Endothelial cell (in vitro differentiated cells): ENCODE results near the gene SKI. TPM values are rescaled to one million over a fixed set of nuclear protein-coding genes. Genes with fewer than 3 reads are reported as not detected.
A peak's percentile ranks its signal among the peaks of the same experiment; 100 is the strongest.

ENCODE experiments used
- DNase-seq: peaks from one replicate; pipeline ENCODE4 v3.0.0; 2021; ENCODE audit warnings: low spot score
- H3K27ac Mint-ChIP-seq: one replicate; pipeline ENCODE4 v1.8.0; 2021; ENCODE audit warnings: mixed read lengths, inconsistent platforms; ENCODE audit not compliant: unreplicated experiment
- H3K27me3 Mint-ChIP-seq: one replicate; pipeline ENCODE4 v1.8.0; 2021; ENCODE audit warnings: mild to moderate bottlenecking, moderate library complexity, mixed read lengths, inconsistent platforms; ENCODE audit not compliant: unreplicated experiment
- H3K36me3 Mint-ChIP-seq: one replicate; pipeline ENCODE4 v1.8.0; 2021; ENCODE audit warnings: mild to moderate bottlenecking, low read depth, mixed read lengths, inconsistent platforms; ENCODE audit not compliant: unreplicated experiment
- H3K4me1 Mint-ChIP-seq: one replicate; pipeline ENCODE4 v1.8.0; 2021; ENCODE audit warnings: mild to moderate bottlenecking, mixed read lengths, inconsistent platforms; ENCODE audit not compliant: unreplicated experiment
- H3K4me3 Mint-ChIP-seq: one replicate; pipeline ENCODE4 v1.8.0; 2021; ENCODE audit warnings: mild to moderate bottlenecking, mixed read lengths, inconsistent platforms; ENCODE audit not compliant: unreplicated experiment
- H3K9me3 Mint-ChIP-seq: one replicate; pipeline ENCODE4 v1.8.0; 2021; ENCODE audit warnings: mixed read lengths, inconsistent platforms; ENCODE audit not compliant: unreplicated experiment
- CTCF ChIP-seq: fragments of 200-600 bp; sonication (generic); IDR thresholded peaks from one replicate; pipeline ENCODE4 v1.5.0; 2021; ENCODE audit warnings: antibody characterized with exemption; ENCODE audit not compliant: unreplicated experiment
- total RNA-seq: library from RNA; stranded (reverse); fragmentation: NEBNext Ultra II Directional; extraction: Animal tissue kit (Norgen Biotek cat#: 25700); gene quantifications from one replicate; pipeline ENCODE4 v1.2.1, GENCODE V29; 2021; ENCODE audit not compliant: unreplicated experiment

SKI gene
- total RNA-seq, 1 donor from 2014 or later = 73.3 TPM

DNA sequence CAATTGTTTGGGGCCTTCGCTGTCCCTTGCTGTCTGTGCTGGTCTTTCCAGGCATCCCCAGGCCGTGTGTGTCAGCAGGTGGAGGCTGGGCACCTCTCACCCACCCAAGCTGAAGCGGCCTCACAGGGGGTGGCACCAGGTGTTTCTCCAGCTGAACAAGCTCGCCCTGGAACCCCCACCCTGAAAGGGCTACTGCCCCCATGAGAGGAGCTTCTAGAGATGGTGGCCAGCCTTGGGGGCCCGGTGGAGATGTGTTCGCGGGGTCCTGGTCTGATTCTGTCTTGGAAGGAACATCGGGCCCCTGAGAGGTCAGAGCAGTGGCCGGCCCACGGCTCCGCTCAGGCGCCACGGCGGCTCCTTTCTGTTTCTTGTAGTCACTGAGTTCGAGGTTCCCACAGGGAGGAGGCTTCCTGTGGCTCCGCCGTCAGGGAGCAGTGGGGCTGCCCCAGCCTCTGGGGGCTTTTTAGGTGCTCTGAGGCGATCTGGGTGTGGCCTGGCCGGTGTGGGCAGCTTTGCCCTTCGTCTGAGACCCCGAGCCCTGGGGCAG lies 46.9 kb downstream of the SKI start:
- Mint-ChIP-seq H3K27me3 (peaks cover 9% of the 10 kb centered on the region), H3K27ac (no peak overlapping the region), H3K4me3 (no peak overlapping the region), H3K4me1 (peaks cover 33% of the 10 kb centered on the region), H3K9me3 (no peaks in the 10 kb centered on the region), H3K36me3 (peaks cover 11% of the 10 kb centered on the region)
- no peak for TF ChIP-seq CTCF
- no peak for DNase-seq

DNA sequence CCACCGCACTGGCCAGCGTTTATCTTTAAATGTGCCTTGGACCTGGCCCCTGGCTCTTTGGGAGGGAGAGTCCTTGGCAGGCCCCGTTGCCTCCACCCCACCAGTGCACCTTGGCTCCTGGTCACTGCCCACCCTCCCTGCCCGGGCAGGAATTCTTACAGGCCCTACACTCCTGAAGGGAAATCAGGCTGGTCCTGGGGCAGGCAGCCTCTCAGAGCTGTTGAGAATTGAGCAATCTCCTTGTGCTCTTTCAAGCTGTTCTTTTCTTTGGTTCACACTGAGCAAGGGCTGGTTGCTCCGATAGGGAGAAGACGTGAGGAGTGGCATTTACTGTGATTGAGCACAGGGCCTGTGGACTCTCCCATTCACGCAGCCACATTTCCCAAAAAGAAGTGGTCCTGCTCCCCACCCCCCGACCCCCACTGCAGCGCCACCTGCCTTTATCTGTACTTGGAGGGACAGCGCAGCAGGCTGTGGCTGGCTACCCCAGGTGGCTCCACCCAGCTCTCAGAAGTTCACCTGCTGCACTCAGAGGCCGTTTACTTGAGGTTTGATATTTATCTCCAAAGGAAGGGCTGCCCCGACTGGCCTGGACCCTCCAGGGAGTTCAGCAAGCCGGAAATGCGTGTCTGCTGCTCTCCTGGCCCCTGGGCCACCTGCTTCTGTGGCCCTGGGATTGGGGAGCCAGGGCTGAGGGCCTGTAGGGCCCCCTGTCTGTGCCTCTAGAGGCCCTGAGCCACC lies 47.8 kb downstream of the SKI start:
- H3K4me1 Mint-ChIP-seq = peaks cover 36% of the 10 kb centered on the region
- H3K36me3 Mint-ChIP-seq = peaks cover 11% of the 10 kb centered on the region
- H3K4me3 Mint-ChIP-seq = no peak overlapping the region
- no peaks in the 10 kb centered on the region for H3K9me3 Mint-ChIP-seq
- peaks cover 11% of the 10 kb centered on the region for H3K27me3 Mint-ChIP-seq
- H3K27ac Mint-ChIP-seq = no peak overlapping the region
- no peak for DNase-seq
- no peak for TF ChIP-seq CTCF

- Mint-ChIP-seq H3K27me3 (peaks cover 11% of the 10 kb centered on the region), H3K4me3 (peak overlapping the region; percentile 42), H3K9me3 (no peaks in the 10 kb centered on the region), H3K36me3 (peaks cover 11% of the 10 kb centered on the region), H3K4me1 (peaks cover 35% of the 10 kb centered on the region), H3K27ac (peak overlapping the region; percentile 72)
- TF ChIP-seq CTCF = no peak
- DNase-seq = no peak
Measured at GRCh38 chr1:2276803-2277580, 48.9 kb downstream of the SKI start.

DNA sequence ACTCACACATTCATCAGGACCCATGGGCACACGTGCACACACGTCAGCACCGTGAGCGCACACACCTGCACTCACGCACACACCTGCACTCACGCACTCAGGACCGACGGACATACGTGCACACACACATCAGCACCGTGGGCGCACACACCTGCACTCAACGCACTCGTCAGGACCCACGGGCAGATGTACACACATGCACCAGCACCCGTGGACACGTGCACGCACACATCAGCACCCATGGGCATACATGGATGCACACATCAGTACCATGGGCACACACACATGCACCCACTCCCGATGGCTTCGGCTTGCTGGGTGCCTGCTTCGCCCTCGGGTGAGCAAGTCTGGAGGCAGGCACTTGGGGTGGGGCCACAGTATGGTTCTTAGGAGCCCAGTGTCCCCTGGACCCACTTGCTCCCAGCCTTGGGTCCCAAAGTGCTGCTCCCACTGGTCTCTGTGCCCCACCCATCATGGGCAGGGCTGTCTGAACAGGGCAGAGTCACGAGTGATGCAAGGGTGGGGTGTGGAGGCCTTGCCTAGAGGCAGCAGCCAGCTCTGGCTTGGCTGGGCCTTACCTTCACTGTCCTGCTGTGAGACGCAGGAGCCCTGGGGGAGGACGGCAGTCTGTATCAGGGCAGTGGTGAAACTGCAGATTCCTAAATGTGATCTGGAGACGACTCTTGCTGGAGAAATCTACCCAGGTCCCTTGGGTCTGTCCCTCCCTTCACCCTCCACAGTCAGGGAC lies 49.8 kb downstream of the SKI start:
- Mint-ChIP-seq H3K27ac (peak overlapping the region; percentile 61), H3K9me3 (no peaks in the 10 kb centered on the region), H3K4me3 (peak overlapping the region; percentile 42), H3K36me3 (peaks cover 11% of the 10 kb centered on the region), H3K4me1 (peaks cover 32% of the 10 kb centered on the region), H3K27me3 (peaks cover 11% of the 10 kb centered on the region)
- TF ChIP-seq CTCF = no peak
- DNase-seq = no peak
